ENCODE measurements around the gene KDF1.
A peak's percentile ranks its signal among the peaks of the same experiment; 100 is the strongest.
"Not testable (repeated sequence)": the region's sequence is repeated elsewhere in the genome, so short reads cannot be mapped to it uniquely, and the experiment has no call there.

Gene KDF1

GRCh38 chr1:26956321-26956720, 3.9 kb downstream of the KDF1 start:
- no peak for DNase-seq

DNA sequence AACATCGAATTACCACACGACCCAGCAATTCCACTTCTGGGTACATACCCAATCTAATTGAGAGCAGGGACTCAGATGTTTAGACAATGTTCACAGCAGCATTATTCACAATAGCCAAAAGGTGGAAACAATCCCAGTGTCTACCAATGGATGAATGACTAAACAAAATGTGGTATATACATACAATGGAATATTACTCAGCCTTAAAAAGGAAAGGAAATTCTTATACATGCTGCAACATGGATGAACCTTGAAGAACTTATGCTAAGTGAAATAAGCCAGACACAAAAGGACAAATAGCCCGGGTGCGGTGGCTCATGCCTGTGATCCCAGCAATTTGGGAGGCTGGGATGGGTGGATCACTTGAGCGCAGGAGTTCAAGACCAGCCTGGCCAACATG, 6.9 kb downstream of the KDF1 start:
- DNase-seq: no peak

- DNase-seq: no peak
These were observed 8.3 kb downstream of the KDF1 start for GRCh38 chr1:26951821-26952497.

- no peak for DNase-seq
These were observed 9.1 kb downstream of the KDF1 start for GRCh38 chr1:26951216-26951615.

- no peak for DNase-seq
These were observed 9.7 kb downstream of the KDF1 start for GRCh38 chr1:26950602-26951001.

GRCh38 chr1:26949926-26950319, 10.3 kb downstream of the KDF1 start:
- DNase-seq: no peak

DNA sequence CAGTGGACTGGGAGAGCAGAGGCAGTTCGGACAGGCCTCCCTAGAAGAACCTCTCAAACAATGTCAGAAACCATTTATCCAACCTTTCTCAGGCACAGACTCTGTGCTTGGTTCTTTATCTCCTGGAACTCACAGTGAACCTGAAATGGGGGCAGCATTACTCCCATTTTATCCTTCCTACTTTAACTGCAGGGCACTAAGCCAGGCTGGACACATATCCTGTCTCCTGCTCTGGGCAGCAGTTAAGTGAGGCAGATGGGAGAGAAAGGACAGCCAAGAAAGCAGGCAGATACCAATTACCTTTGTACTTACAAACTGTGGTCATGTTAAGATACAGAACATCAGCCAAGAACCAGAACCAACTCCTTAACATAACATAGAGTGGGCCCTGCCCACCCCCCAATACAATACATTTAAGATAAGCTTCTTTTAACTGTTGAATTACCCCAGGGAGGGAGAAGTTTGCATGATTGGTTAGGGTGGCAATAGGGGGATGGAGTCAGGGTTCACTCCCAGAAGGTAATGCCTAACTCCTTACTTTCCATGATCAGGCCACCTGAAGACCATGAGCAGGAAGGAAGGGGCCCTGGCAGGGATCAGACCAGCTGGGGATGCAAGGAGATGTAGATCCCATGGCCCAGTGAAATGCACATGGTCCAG, 10.9 kb downstream of the KDF1 start:
- no peak for DNase-seq

GRCh38 chr1:26948725-26949057, 11.6 kb downstream of the KDF1 start:
- DNase-seq: not testable (repeated sequence)

- peak in 2 of 51 donors; percentile 1 to 4 for DNase-seq
These were observed 14.0 kb downstream of the KDF1 start for GRCh38 chr1:26946270-26946669.

DNA sequence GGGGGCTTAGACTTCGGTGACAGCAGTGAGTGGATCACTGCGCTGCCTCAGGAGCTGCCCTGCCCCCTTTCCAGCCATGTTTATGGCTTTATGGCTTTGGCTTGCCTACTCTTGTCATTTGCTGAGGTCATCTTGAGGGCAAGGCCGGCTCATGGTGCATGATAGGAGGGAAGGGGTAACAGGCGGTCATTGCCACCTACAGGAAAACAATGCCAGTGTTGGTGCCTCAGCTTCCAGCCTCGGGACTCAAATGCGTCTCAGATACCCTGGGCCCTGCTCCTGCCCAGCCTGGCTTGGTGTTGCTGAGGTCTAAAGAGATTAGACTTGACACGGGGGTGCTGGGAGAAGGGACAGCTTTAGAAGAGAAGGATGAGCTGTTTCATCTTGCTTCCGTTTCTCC, 14.5 kb downstream of the KDF1 start:
- DNase-seq: no peak

- DNase-seq: no peak
These were observed 15.1 kb downstream of the KDF1 start for GRCh38 chr1:26945138-26945537.

DNA sequence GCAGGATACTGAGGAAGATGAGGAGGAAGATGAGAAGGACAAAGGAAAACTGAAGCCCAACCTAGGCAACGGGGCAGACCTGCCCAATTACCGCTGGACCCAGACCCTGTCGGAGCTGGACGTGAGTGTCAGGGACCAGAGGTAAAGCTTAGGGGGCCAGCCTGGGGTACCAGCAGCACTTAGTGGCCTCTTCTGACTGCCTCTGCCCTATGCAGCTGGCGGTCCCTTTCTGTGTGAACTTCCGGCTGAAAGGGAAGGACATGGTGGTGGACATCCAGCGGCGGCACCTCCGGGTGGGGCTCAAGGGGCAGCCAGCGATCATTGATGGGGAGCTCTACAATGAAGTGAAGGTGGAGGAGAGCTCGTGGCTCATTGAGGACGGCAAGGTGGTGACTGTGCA, 17.6 kb downstream of the KDF1 start:
- no peak for DNase-seq

DNA sequence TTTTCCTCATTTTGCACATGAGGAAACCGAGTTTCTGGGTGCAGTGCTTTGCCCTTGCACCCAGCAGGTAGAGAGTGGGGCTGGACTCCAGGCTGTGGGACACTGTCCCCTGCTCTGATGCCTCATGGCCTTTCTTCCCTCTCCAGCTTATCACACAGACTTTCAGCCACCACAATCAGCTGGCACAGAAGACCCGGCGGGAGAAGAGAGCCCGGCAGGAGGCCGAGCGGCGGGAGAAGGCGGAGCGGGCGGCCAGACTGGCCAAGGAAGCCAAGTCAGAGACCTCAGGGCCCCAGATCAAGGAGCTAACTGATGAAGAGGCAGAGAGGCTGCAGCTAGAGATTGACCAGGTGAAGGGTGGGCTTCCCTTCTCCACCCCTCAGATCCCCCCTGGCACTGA, 19.0 kb downstream of the KDF1 start:
- DNase-seq: no peak

- DNase-seq: no peak
These were observed 21.6 kb downstream of the KDF1 start for GRCh38 chr1:26938659-26939025.

DNA sequence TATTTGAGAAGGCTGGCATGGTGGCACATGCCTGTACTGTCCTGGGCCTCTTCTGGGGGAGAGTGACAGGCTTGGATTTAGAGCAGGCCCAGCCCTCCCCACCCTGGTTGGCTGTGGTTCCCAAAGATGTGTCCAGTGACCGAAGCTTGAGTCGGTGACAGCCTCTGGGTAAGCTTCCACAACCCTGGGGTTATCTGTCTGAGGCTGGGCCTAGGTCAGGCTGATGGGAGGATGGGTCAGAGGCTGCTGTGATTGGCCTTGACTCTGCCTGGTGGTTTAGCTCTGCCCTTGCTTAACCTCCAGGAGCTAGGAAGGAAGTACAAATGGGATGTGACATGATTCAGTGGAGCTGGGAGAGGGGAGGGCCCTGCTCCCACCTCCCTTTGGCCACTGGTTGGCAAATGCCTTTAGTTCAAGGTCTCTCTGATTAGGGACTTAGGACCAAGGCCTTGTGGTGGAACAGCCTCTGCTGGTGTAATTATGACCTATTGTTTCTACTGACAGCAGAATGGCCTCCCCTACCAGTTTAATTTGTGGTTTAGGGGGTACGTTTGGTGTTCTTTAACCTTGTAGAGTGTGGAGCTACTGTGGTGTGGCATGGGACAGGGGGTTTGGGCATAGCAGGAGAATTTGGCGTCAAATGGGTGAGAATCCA, 22.1 kb downstream of the KDF1 start:
- no peak for DNase-seq

DNA sequence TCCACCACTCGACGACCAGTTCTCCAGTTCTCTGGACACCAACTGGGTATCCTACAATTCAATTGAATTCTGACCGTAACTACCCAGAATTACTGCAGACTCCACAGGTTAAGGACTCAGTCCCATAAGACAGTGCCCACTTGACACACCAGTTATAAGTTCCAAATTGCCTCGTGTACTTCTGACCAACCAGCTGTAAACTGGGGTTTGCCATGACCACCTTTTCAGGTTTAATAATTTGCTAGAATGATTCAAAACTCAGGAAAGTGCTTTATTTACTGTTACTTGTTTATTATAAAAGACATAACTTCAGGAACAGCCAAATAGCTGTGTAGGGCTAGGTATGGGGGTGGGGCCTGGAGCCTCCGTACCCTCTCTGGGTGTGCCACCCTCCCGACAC, 23.4 kb downstream of the KDF1 start:
- no peak for DNase-seq

- no peak for DNase-seq
These were observed 27.7 kb downstream of the KDF1 start for GRCh38 chr1:26932531-26932930.

DNA sequence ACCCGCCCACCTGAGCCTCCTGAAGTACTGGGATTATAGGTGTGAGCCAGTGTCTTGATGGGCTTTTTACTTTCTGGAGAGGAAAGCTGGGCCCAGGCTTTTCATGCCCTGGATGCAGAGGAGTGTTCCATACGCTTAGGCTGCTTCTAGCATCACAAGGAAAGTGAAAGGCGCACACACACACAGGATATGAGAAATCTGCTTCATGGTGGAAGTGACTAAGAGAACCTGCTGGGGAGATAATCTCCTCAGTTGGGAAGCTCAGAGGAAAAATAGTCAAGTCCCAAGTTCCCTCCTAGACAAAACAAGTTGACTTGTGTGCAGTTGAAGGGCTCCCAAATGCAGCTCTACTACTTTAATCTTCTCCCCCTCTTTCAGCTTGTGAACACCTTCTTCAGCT, 36.6 kb downstream of the KDF1 start:
- no peak for DNase-seq

DNA sequence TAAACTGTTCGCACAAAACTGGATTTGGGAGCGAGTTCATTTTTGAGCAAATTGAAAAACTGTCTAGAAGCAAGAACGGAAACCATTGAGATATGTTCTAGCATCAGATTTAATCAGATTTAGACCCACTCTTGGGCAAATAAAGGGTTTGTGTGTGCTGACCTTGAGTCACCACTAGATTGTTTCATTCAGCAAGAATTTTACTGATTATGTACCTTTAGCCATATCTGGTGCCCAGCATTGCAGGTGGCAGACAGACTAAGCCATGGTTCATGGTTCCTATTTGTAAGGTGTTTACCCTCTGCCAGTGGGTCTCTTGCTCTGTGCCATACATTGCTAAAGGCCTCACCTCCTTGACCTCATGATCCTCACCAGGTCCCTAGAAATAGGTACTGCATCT, 37.4 kb downstream of the KDF1 start:
- no peak for DNase-seq

- no peak for DNase-seq
These were observed 37.9 kb downstream of the KDF1 start for GRCh38 chr1:26922431-26922729.

DNA sequence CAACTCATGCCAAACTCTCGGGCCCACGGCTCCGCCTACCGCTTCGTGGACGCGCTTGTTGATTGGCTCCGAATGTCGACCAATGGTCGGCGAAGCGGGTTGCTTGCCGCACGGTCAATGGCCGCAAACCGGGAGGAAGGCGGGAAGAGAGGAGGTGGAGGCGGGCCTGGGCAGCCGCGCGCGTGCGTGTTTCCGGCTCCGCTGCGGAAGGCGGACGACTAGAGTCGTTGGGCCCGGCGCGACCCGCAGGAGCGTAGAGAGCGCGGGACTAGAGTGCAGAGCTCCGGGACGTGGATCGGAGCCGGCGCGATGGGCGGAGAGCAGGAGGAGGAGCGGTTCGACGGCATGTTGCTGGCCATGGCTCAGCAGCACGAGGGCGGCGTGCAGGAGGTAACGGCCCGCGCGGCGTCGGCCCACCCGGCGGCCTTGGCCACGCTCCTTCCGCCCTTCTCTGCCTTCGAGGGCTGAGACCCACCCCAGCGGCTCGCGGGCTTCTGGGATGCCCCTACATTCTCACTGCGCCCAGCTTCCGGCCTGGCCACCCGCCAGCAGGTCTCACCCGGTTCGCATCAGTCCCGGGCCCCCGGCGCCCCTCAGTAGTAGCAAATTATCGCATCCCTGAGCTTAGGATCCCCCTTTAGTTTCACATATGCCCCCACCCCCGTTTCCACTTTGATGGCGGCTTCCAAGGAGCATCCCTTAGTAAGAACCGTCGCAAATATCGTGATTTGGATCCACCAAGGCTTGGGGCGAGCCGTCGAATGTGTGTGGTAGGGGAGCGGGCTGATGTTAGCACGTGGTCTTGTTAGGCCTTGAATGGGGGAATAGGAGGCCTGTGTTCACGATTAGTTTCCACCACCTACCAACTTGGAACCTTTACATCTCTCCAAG, 38.5 kb downstream of the KDF1 start, which contains the start of gene NUDC:
NUDC (plus strand) TSS at position 204 of the 891 bp plus-strand sequence; CDS start at position 310, 106 bp downstream.
- peak; percentile 78 to 99 (median 97) for DNase-seq

DNA sequence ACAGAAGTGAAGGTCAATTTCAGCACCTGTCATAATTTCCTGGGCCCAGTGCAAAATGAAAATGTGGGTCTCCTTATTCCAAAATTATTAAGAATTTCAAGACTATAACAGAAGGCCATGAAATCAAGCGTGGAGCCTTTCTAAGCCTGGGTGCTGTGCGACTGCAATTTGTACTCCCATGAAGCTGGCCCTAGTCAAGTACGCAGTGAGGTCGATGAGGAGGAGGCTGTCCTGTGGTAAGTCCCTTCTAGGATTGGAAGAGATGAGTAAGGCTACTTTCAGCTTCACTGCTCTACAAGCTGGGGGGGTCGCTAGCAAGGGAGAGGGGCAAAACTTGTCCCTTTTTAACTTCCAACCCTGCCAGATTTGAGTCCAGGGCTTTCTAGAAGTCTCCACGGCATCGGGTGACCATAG, 39.1 kb downstream of the KDF1 start:
- no peak for DNase-seq

All from hypothalamus (tissue), 51 donors.